IPS-NIHi7 (cell line): ENCODE results near the gene MTCH2.
A peak's percentile ranks its signal among the peaks of the same experiment; 100 is the strongest.

Source experiments
- DNase-seq: peaks from one replicate; pipeline ENCODE4 v3.0.0; 2012; ENCODE audit warnings: mixed read lengths; ENCODE audit errors: extremely low spot score

MTCH2 gene

GRCh38 chr11:47589977-47590861 is 52.1 kb downstream of the MTCH2 start:
- peak; percentile 82 for DNase-seq

GRCh38 chr11:47589584-47589976 is 52.8 kb downstream of the MTCH2 start:
- DNase-seq, result no peak

GRCh38 chr11:47589118-47589517 is 53.2 kb downstream of the MTCH2 start:
- DNase-seq, result no peak

- no peak for DNase-seq
These were observed 54.5 kb downstream of the MTCH2 start for GRCh38 chr11:47587723-47588326.

- no peak for DNase-seq
These were observed 55.2 kb downstream of the MTCH2 start for GRCh38 chr11:47587039-47587716.

GRCh38 chr11:47586098-47586855 is 56.1 kb downstream of the MTCH2 start, which contains the start of gene FAM180B:
Gene FAM180B (plus strand): TSS chr11:47586678. CDS start chr11:47586769, 91 bp downstream.
- DNase-seq, result no peak

- no peak for DNase-seq
These were observed 58.5 kb downstream of the MTCH2 start for GRCh38 chr11:47583844-47584243.

- peak; percentile 92 for DNase-seq
These were observed 63.5 kb downstream of the MTCH2 start, which contains the start of the genes KBTBD4 and NDUFS3 for GRCh38 chr11:47578524-47579494. Gene KBTBD4 (minus strand): TSS chr11:47578970. CDS start chr11:47578951, 19 bp downstream. Gene NDUFS3 (plus strand): TSS chr11:47579074. CDS start chr11:47579092, 18 bp downstream.

GRCh38 chr11:47577460-47578041 is 64.8 kb downstream of the MTCH2 start:
- DNase-seq, result no peak

- no peak for DNase-seq
These were observed 69.0 kb downstream of the MTCH2 start for GRCh38 chr11:47573321-47573720.

- DNase-seq, result no peak
These were observed 69.6 kb downstream of the MTCH2 start for GRCh38 chr11:47572715-47573255.

- no peak for DNase-seq
These were observed 70.5 kb downstream of the MTCH2 start for GRCh38 chr11:47571895-47572294.

GRCh38 chr11:47571357-47571729 is 71.0 kb downstream of the MTCH2 start:
- DNase-seq, result no peak

- DNase-seq, result no peak
These were observed 71.6 kb downstream of the MTCH2 start for GRCh38 chr11:47570651-47571356.

GRCh38 chr11:47569646-47570045 is 72.7 kb downstream of the MTCH2 start:
- no peak for DNase-seq
